ENCODE results near the gene CNMD. TPM values are rescaled to one million over a fixed set of nuclear protein-coding genes. Genes with fewer than 3 reads are reported as not detected.

The CNMD gene
- total RNA-seq, 2 experiments from 2014 or later: not detected

DNA sequence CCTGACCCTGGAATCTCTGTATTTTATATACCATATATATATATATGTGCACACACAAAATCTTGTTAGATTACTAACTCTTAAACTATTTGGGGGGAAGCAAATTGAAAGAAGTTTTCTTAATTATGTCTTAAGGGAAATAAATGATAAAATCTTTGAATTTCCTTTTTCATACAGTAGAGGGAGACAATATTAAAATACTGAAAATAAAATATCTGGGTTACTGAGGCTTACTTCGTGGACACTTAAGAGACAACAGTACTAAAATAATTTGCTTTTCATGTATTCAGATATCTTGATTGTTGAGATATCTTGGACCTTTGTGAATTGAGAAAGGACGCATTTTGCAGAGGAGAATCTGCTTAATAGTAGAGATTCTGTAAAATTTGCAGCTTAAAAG is 69.9 kb downstream of the CNMD start:
- Mint-ChIP-seq H3K36me3 (ENCODE audit: low read depth) (peaks cover 25% of the 10 kb centered on the region), H3K4me1 (ENCODE audit: low read depth) (peaks cover 5% of the 10 kb centered on the region), H3K9me3 (no peaks in the 10 kb centered on the region), H3K4me3 (no peak overlapping the region), H3K27me3 (ENCODE audit: low read depth) (no peaks in the 10 kb centered on the region), H3K27ac (no peak overlapping the region)
- no peak for DNase-seq
- CTCF ChIA-PET: no interaction called here
- intact Hi-C loops (cut with micrococcal nuclease): loop anchor here (5.0 kb wide), 2 partner anchors 68 to 298 kb away; partner anchors contain the start of gene CNMD

DNA sequence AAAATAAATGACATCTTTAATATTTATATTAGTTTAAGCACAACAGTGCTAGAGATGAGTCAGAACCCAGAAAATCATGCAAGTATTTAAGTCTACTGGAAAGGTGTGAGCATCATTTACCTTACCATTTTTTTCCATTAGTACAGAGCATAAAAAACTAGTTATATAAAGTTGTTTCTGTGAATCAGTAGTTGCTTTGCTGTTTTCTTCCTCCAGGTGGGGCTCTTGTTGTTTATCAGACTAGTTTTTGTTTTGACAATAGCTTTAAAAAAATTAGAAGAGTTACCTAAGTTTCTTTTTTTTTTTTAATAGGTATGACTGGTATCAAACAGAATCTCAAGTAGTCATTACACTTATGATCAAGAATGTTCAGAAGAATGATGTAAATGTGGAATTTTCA is 74.3 kb downstream of the CNMD start:
- peaks cover 10% of the 10 kb centered on the region for H3K4me1 Mint-ChIP-seq (ENCODE audit: low read depth)
- H3K4me3 Mint-ChIP-seq: no peak overlapping the region
- CTCF ChIA-PET: interaction anchor here (0.6 to 3.8 kb wide), 9 partner anchors 8 to 1499 kb away, joined by 3 to 15 read pairs (median 5); partner anchors contain the start of gene SUGT1
- no peak for DNase-seq
- no peaks in the 10 kb centered on the region for H3K9me3 Mint-ChIP-seq
- intact Hi-C loops (cut with micrococcal nuclease): loop anchor here (1.0 to 5.0 kb wide), 4 partner anchors 72 to 302 kb away; partner anchors contain the start of gene CNMD
- no peaks in the 10 kb centered on the region for H3K27me3 Mint-ChIP-seq (ENCODE audit: low read depth)
- peaks cover 21% of the 10 kb centered on the region for H3K36me3 Mint-ChIP-seq (ENCODE audit: low read depth)
- no peak overlapping the region for H3K27ac Mint-ChIP-seq

DNA sequence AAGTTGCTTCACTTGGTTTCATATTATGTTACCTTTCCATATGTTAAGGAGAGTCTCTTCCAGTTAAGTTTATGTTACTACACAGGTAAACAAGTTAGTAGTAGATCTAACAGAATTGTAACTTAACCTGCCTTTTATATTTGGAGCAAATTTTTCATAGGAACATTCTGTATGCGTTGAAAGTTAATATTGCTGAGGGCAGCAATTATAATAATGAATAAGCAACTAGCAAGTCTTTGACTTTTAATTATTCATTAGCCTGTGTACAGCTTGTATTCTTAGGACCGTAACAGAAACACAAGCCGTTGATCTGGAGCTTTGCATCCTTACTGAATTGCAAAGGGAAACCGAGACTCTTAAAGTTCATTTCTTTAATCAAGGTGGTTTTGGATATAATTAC is 75.3 kb downstream of the CNMD start:
- H3K36me3 Mint-ChIP-seq (ENCODE audit: low read depth): peaks cover 23% of the 10 kb centered on the region
- intact Hi-C loops (cut with micrococcal nuclease): loop anchor here (2.0 kb wide), 1 partner anchor 183 kb away; no protein-coding TSS in a partner anchor
- CTCF ChIA-PET: interaction anchor here (0.7 to 3.8 kb wide), 3 partner anchors 13 to 240 kb away, joined by 3 to 15 read pairs (median 5); no protein-coding TSS in a partner anchor

DNA sequence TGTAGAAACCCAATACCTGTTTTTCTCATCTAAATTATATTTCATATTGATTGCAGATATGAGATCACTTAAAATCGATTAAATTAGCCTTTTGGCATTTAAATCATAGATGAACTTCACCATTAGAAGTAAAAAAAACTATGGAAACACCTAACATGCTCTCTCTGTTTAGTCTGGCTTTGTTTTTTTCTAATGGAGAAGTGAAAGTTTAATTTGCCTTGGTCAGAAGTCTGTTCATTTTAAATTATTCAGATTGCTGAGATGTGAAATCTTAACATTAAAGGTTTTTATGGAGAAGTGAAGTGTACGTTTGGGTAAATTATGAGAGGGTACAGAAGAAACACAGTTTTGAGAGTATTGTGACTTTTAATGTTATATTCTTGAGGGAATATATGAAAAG is 80.3 kb downstream of the CNMD start:
- Mint-ChIP-seq H3K9me3 (no peaks in the 10 kb centered on the region), H3K27me3 (ENCODE audit: low read depth) (no peaks in the 10 kb centered on the region), H3K27ac (no peak overlapping the region), H3K4me3 (no peak overlapping the region), H3K36me3 (ENCODE audit: low read depth) (peaks cover 10% of the 10 kb centered on the region), H3K4me1 (ENCODE audit: low read depth) (peaks cover 17% of the 10 kb centered on the region)
- CTCF ChIA-PET: no interaction called here
- DNase-seq: no peak
- intact Hi-C loops (cut with micrococcal nuclease): no loop called here

More for the DNA sequence above, 75.3 kb downstream of the CNMD start:
- H3K9me3 Mint-ChIP-seq: no peaks in the 10 kb centered on the region
- H3K4me3 Mint-ChIP-seq: no peak overlapping the region
- no peaks in the 10 kb centered on the region for H3K27me3 Mint-ChIP-seq (ENCODE audit: low read depth)
- DNase-seq: no peak
- peaks cover 16% of the 10 kb centered on the region for H3K4me1 Mint-ChIP-seq (ENCODE audit: low read depth)
- H3K27ac Mint-ChIP-seq: no peak overlapping the region

Other genes starting within 250 kb of the CNMD start
- gene HNRNPA1L2, start 97.4 kb downstream of the CNMD start, total RNA-seq: 1 to 10 TPM; 6.2 to 6.7 TPM
- 10 to 100 TPM; 42.7 to 44.1 TPM for gene SUGT1, start 87.0 kb downstream of the CNMD start, total RNA-seq
- gene PCDH8, start 108.8 kb upstream of the CNMD start, total RNA-seq: not detected